ENCODE data around the gene DUSP5.

GRCh38 chr10:110456046-110456445, 41.7 kb upstream of the DUSP5 start:
- TF ChIP-seq CTCF (IDR thresholded peaks at IDR 0.05) (no peak), POLR2A (IDR thresholded peaks at IDR 0.05) (no peak)
